HL-60 (cell line): ENCODE measurements around the gene POLE2.

Source experiments
- CTCF ChIP-seq: IDR thresholded peaks from one replicate; pipeline ENCODE4 v1.5.1; 2011; ENCODE audit warnings: low read length, control low read depth, inconsistent platforms; ENCODE audit not compliant: insufficient read depth
- GABPA ChIP-seq: IDR thresholded peaks from 2 replicates; pipeline ENCODE4 v1.6.1; 2012; ENCODE audit warnings: low read depth
- POLR2AphosphoS5 ChIP-seq: IDR thresholded peaks from 2 replicates; pipeline ENCODE4 v1.6.1; 2012; ENCODE audit warnings: low read depth
- REST ChIP-seq: IDR thresholded peaks from 2 replicates; pipeline ENCODE4 v1.6.1; 2012; ENCODE audit warnings: low read depth; ENCODE audit not compliant: insufficient replicate concordance
- SPI1 ChIP-seq: IDR thresholded peaks from 2 replicates; pipeline ENCODE4 v1.6.1; 2012; ENCODE audit warnings: low read depth, mild to moderate bottlenecking, borderline replicate concordance

GRCh38 chr14:49703965-49704364, 16.0 kb upstream of the POLE2 start:
- TF ChIP-seq POLR2AphosphoS5 (no peak), SPI1 (no peak), GABPA (no peak), CTCF (no peak), REST (no peak)
